H1 (cell line): ENCODE measurements around the gene S100P. TPM values are rescaled to one million over a fixed set of nuclear protein-coding genes. Genes with fewer than 3 reads are reported as not detected.

Experiments used
- CTCF ChIA-PET: fragments of 300-600 bp; sonication (Branson Sonifier 250); formaldehyde crosslinking; loops from one replicate; lab custom pipeline; 2021; ENCODE audit not compliant: partially characterized antibody; lab: Charles Lee
- POLR2A ChIA-PET: fragments of 300-600 bp; sonication (Branson Sonifier 250); formaldehyde crosslinking; loops from one replicate; lab custom pipeline; 2021; ENCODE audit warnings: inconsistent platforms; ENCODE audit not compliant: partially characterized antibody; lab: Charles Lee
- DNase-seq, 2 experiments: peaks; one replicate each; pipeline versions ENCODE4 v3.0.0 to v3.0.0-alpha.2; 2010 to 2022; ENCODE audit warnings: low spot score in 2 of 2, low read depth in 1 of 2, mixed read lengths in 1 of 2
- FAIRE-seq: peaks from 2 replicates; lab custom pipeline; 2011; peaks lifted over from hg19 to GRCh38; lab: Jason Lieb, UNC
- H2AFZ ChIP-seq: 2 replicates; pipeline ENCODE4 v1.8.1; 2012; ENCODE audit warnings: low read length, inconsistent platforms
- H2AK5ac ChIP-seq: 2 replicates; pipeline ENCODE4 v1.6.1; 2013; ENCODE audit warnings: low read depth, low read length
- H2BK120ac ChIP-seq: replicated peaks from 2 replicates; pipeline ENCODE3; 2013; ENCODE audit warnings: low read depth, low read length, inconsistent platforms
- H2BK12ac ChIP-seq: 2 replicates; pipeline ENCODE4 v1.6.1; 2013; ENCODE audit warnings: low read depth, low read length
- H2BK15ac ChIP-seq: 2 replicates; pipeline ENCODE4 v1.6.1; 2013; ENCODE audit warnings: low read length
- H2BK20ac ChIP-seq: 2 replicates; pipeline ENCODE4 v1.6.1; 2013; ENCODE audit warnings: low read length
- H2BK5ac ChIP-seq: 2 replicates; pipeline ENCODE4 v1.6.1; 2013; ENCODE audit warnings: low read depth, low read length
- H3K14ac ChIP-seq: 2 replicates; pipeline ENCODE4 v1.6.1; 2013; ENCODE audit warnings: inconsistent platforms; ENCODE audit not compliant: insufficient read length
- H3K18ac ChIP-seq: 2 replicates; pipeline ENCODE4 v1.6.1; 2013; ENCODE audit warnings: low read length; ENCODE audit errors: extremely low read depth
- H3K23ac ChIP-seq: 2 replicates; pipeline ENCODE4 v1.6.1; 2013; ENCODE audit warnings: inconsistent platforms; ENCODE audit not compliant: insufficient read length
- H3K23me2 ChIP-seq: 2 replicates; pipeline ENCODE4 v1.6.1; 2013; ENCODE audit warnings: low read depth, low read length
- H3K27ac ChIP-seq: 2 replicates; pipeline ENCODE4 v1.6.1; 2011; ENCODE audit warnings: low read depth, low read length, inconsistent platforms
- H3K27me3 ChIP-seq, 4 experiments: replicated peaks in 1 of 4; 1 replicate in 1 of 4; 2 replicates in 3 of 4; pipeline versions ENCODE4 v1.6.1 to v1.8.1; 2011 to 2013; ENCODE audit warnings: low read length in 3 of 4, mild to moderate bottlenecking in 3 of 4, inconsistent platforms in 2 of 4, mixed read lengths in 2 of 4, moderate library complexity in 1 of 4; ENCODE audit not compliant: control insufficient read depth in 3 of 4, insufficient read depth in 3 of 4; ENCODE audit errors: extremely low read depth in 1 of 4
- H3K36me3 ChIP-seq, 4 experiments: 2 replicates each; pipeline versions ENCODE4 v1.6.1 to v1.8.1; 2011 to 2013; ENCODE audit warnings: mild to moderate bottlenecking in 4 of 4, low read length in 3 of 4, moderate library complexity in 2 of 4, control low read depth in 1 of 4, inconsistent platforms in 1 of 4; ENCODE audit not compliant: insufficient read depth in 4 of 4, control insufficient read depth in 2 of 4
- H3K4ac ChIP-seq: replicated peaks from 2 replicates; pipeline ENCODE3; 2013; ENCODE audit warnings: low read length, low read depth, mixed read lengths, inconsistent platforms; ENCODE audit not compliant: insufficient read length
- H3K4me1 ChIP-seq, 4 experiments: replicated peaks in 1 of 4; 1 replicate in 1 of 4; 2 replicates in 3 of 4; pipeline versions ENCODE4 v1.6.1 to v1.8.1; 2011 to 2013; ENCODE audit warnings: low read length in 3 of 4, inconsistent platforms in 2 of 4, mixed read lengths in 1 of 4; ENCODE audit not compliant: insufficient read depth in 4 of 4, control insufficient read depth in 3 of 4
- H3K4me2 ChIP-seq, 2 experiments: 2 replicates each; pipeline versions ENCODE4 v1.6.1 to v1.8.1; 2011 to 2013; ENCODE audit warnings: low read depth in 2 of 2, low read length in 2 of 2, control low read depth in 1 of 2, inconsistent platforms in 1 of 2, mild to moderate bottlenecking in 1 of 2; ENCODE audit not compliant: insufficient read depth in 1 of 2
- H3K4me3 ChIP-seq, 4 experiments: fragments of 200-600, 300-600 bp in 1 of 4; sonication (generic), shearing (Covaris generic), sonication (Bioruptor Twin) in 1 of 4; 2 replicates each; pipeline versions ENCODE4 v1.5.1 to v1.8.1; 2011 to 2016; ENCODE audit warnings: low read length in 4 of 4, low read depth in 3 of 4, control low read depth in 2 of 4, inconsistent platforms in 2 of 4, mild to moderate bottlenecking in 2 of 4, mixed read lengths in 1 of 4, moderate library complexity in 1 of 4; ENCODE audit not compliant: insufficient read depth in 2 of 4; ENCODE audit errors: extremely low read depth in 1 of 4
- H3K56ac ChIP-seq: replicated peaks from 2 replicates; pipeline ENCODE3; 2013; ENCODE audit warnings: low read depth, mild to moderate bottlenecking, mixed read lengths, low read length, inconsistent platforms; ENCODE audit not compliant: insufficient read length
- H3K79me1 ChIP-seq: 2 replicates; pipeline ENCODE4 v1.6.1; 2013; ENCODE audit warnings: low read depth, low read length, control low read depth
- H3K79me2 ChIP-seq, 2 experiments: 2 replicates each; pipeline versions ENCODE4 v1.6.1 to v1.8.1; 2012 to 2013; ENCODE audit warnings: low read length in 2 of 2, mild to moderate bottlenecking in 2 of 2, inconsistent platforms in 1 of 2; ENCODE audit not compliant: insufficient read depth in 2 of 2, control insufficient read depth in 1 of 2
- H3K9ac ChIP-seq, 4 experiments: replicated peaks in 1 of 4; 1 replicate in 1 of 4; 2 replicates in 3 of 4; pipeline versions ENCODE4 v1.6.1 to v1.8.1; 2011 to 2013; ENCODE audit warnings: low read depth in 3 of 4, low read length in 3 of 4, control low read depth in 2 of 4, mild to moderate bottlenecking in 2 of 4, moderate library complexity in 2 of 4, inconsistent platforms in 1 of 4; ENCODE audit errors: extremely low read depth in 1 of 4
- H3K9me3 ChIP-seq, 2 experiments: 2 replicates each; pipeline versions ENCODE4 v1.6.1 to v1.8.1; 2012 to 2013; ENCODE audit warnings: mild to moderate bottlenecking in 2 of 2, moderate library complexity in 2 of 2, control low read depth in 1 of 2, inconsistent platforms in 1 of 2, low read depth in 1 of 2, low read length in 1 of 2, mixed read lengths in 1 of 2; ENCODE audit not compliant: insufficient read depth in 2 of 2
- H4K20me1 ChIP-seq, 2 experiments: replicated peaks in 1 of 2; 2 replicates each; pipeline versions ENCODE3 to v1.8.1; 2011 to 2013; ENCODE audit warnings: inconsistent platforms in 2 of 2, low read length in 2 of 2, mild to moderate bottlenecking in 1 of 2; ENCODE audit not compliant: insufficient read depth in 2 of 2, control insufficient read depth in 1 of 2
- H4K5ac ChIP-seq: 2 replicates; pipeline ENCODE4 v1.6.1; 2013; ENCODE audit warnings: low read length, low read depth, mixed read lengths, inconsistent platforms; ENCODE audit not compliant: insufficient read length
- H4K8ac ChIP-seq: 2 replicates; pipeline ENCODE4 v1.8.0; 2013; ENCODE audit warnings: mild to moderate bottlenecking, moderate library complexity, low read length, inconsistent platforms; ENCODE audit not compliant: insufficient read depth; ENCODE audit errors: extremely low read depth
- H4K91ac ChIP-seq: replicated peaks from 2 replicates; pipeline ENCODE3; 2013; ENCODE audit warnings: low read length, mixed read lengths, inconsistent platforms; ENCODE audit not compliant: insufficient read length
- BACH1 ChIP-seq: IDR thresholded peaks from 2 replicates; pipeline ENCODE4 v1.6.1; 2012; ENCODE audit warnings: low read length, improper control_type of control experiment
- CTCF ChIP-seq, 3 experiments: IDR thresholded peaks; 1 replicate in 2 of 3; 2 replicates in 1 of 3; pipeline versions ENCODE4 v1.5.1 to v1.6.1; 2011; ENCODE audit warnings: low read length in 3 of 3, mild to moderate bottlenecking in 3 of 3, inconsistent platforms in 2 of 3, low read depth in 1 of 3, moderate library complexity in 1 of 3; ENCODE audit not compliant: insufficient read depth in 1 of 3; ENCODE audit errors: control extremely low read depth in 1 of 3
- E2F6 ChIP-seq: IDR thresholded peaks from 2 replicates; pipeline ENCODE4 v1.6.1; 2012; ENCODE audit warnings: inconsistent platforms
- KDM5A ChIP-seq: fragments of 200-600 bp; IDR thresholded peaks from 2 replicates; pipeline ENCODE4 v1.7.1; 2012; ENCODE audit warnings: mild to moderate bottlenecking, low read length, inconsistent platforms, mixed read lengths
- RAD21 ChIP-seq, 2 experiments: IDR thresholded peaks in 1 of 2; conservative IDR thresholded peaks in 1 of 2; 2 replicates each; pipeline ENCODE4 v1.6.1; 2011; ENCODE audit warnings: low read depth in 2 of 2, low read length in 2 of 2, improper control_type of control experiment in 1 of 2, inconsistent platforms in 1 of 2, mild to moderate bottlenecking in 1 of 2, moderate library complexity in 1 of 2
- SIN3A ChIP-seq, 2 experiments: IDR thresholded peaks in 1 of 2; conservative IDR thresholded peaks in 1 of 2; 2 replicates each; pipeline ENCODE4 v1.6.1; 2011 to 2012; ENCODE audit warnings: low read length in 2 of 2, improper control_type of control experiment in 1 of 2, low read depth in 1 of 2, mild to moderate bottlenecking in 1 of 2
- SP2 ChIP-seq: IDR thresholded peaks from 2 replicates; pipeline ENCODE4 v1.6.1; 2012; ENCODE audit warnings: mild to moderate bottlenecking, low read length, inconsistent platforms
- TCF12 ChIP-seq: IDR thresholded peaks from 2 replicates; pipeline ENCODE4 v1.6.1; 2011; ENCODE audit warnings: low read depth, mild to moderate bottlenecking, low read length
- WGBS, 2 experiments: shearing (Covaris generic) in 1 of 2; methylation state at CpG; one replicate each; pipeline versions ENCODE4 v1.1.6 to v1.1.7; 2013 to 2015; ENCODE audit warnings: low lambda C conversion rate in 2 of 2, mixed read lengths in 2 of 2, inconsistent platforms in 1 of 2, low coverage in 1 of 2, missing lambda C conversion rate in 1 of 2; ENCODE audit not compliant: insufficient replicate concordance in 2 of 2, insufficient coverage in 1 of 2, insufficient read length in 1 of 2; ENCODE audit errors: extremely low coverage in 1 of 2, missing lambda C conversion rate in 1 of 2; 5-methylcytosine and 5-hydroxymethylcytosine counted together
- polyA plus RNA-seq, 7 experiments: library from polyadenylated mRNA; depleted of rRNA in 3 of 7; stranded (reverse) in 5 of 7; unstranded in 2 of 7; fragments of >200 nt in 5 of 7; fragments of 200-250 nt in 2 of 7; gene quantifications; 1 replicate in 5 of 7; 2 replicates in 1 of 7; 4 replicates in 1 of 7; pipeline versions ENCODE4 v1.2.1 to v1.2.3, GENCODE V29; 2011 to 2013; ENCODE audit warnings: missing spikeins in 2 of 7, mixed read lengths in 2 of 7
- total RNA-seq: library from RNA; stranded (reverse); fragmentation: NEBNext Ultra II Directional; extraction: Animal tissue kit (Norgen Biotek cat#: 25700); gene quantifications from 2 replicates; pipeline ENCODE4 v1.2.1, GENCODE V29; 2021

Gene S100P
- total and polyA plus RNA-seq, 2 of the 8 experiments (the other 6 are each of a cell fraction or from before 2014, with no cell fraction given) = not detected

- H4K5ac ChIP-seq = no peak overlapping the region
- H3K4me2 ChIP-seq = no peak overlapping the region
- no peak overlapping the region for H2AFZ ChIP-seq
These were observed 26.6 kb downstream of the S100P start for GRCh38 chr4:6720202-6720699.

More at GRCh38 chr4:6720202-6720699, 26.6 kb downstream of the S100P start:
- H3K4ac ChIP-seq = no peak overlapping the region
- no peak overlapping the region for H3K18ac ChIP-seq
- peaks cover 0 to 4% (median 0%) of the 10 kb centered on the region in 4 experiments; a peak in 2 of 7 replicates for H3K4me1 ChIP-seq
- no peak overlapping the region for H2BK15ac ChIP-seq
- no peaks in the 10 kb centered on the region for H3K36me3 ChIP-seq
- peaks cover 3 to 4% of the 10 kb centered on the region in 2 experiments for H4K20me1 ChIP-seq
- no peak overlapping the region for H4K8ac ChIP-seq
- H2BK120ac ChIP-seq = no peak overlapping the region
- peak in 1 of 2 experiments; percentile 98 for DNase-seq
- H4K91ac ChIP-seq = no peak overlapping the region
- POLR2A ChIA-PET = interaction anchor here (1.0 kb wide), 1 partner anchor 153 kb away, joined by 6 read pairs; no protein-coding TSS in a partner anchor
- no peak overlapping the region for H3K27ac ChIP-seq
- H2BK20ac ChIP-seq = no peak overlapping the region
- no peak overlapping the region for H3K4me3 ChIP-seq
- peaks cover 6% of the 10 kb centered on the region for H3K23me2 ChIP-seq
- no peak overlapping the region for H2AK5ac ChIP-seq
- H3K9me3 ChIP-seq = no peaks in the 10 kb centered on the region
- 20% methylated on average over 14 of the region's 14 CpGs; no CpG with 5 or more reads in 1 of the 2 experiments for WGBS, 2 experiments
- no peak overlapping the region for H3K14ac ChIP-seq
- H3K56ac ChIP-seq = no peak overlapping the region
- H3K79me2 ChIP-seq = peaks cover 0 to 20% of the 10 kb centered on the region in 2 experiments; a peak in 2 of 4 replicates
- no peak overlapping the region for H3K9ac ChIP-seq
- no peak overlapping the region for H2BK12ac ChIP-seq
- CTCF ChIA-PET = interaction anchor here (0.6 to 11.1 kb wide), 18 partner anchors 10 to 625 kb away, joined by 3 to 182 read pairs (median 4); no protein-coding TSS in a partner anchor
- no peak overlapping the region for H2BK5ac ChIP-seq
- TF ChIP-seq E2F6 (no peak), SIN3A (conservative IDR thresholded peaks at IDR 0.05 in 1 of 2, IDR thresholded peaks at IDR 0.05 in 1 of 2; ENCODE audit: low read depth in 1 of 2, low read length in 2 of 2) (peak in 1 of 2 experiments; percentile 54; a peak in 1 of 4 replicates), KDM5A (no peak), RAD21 (IDR thresholded peaks at IDR 0.05 in 1 of 2, conservative IDR thresholded peaks at IDR 0.05 in 1 of 2; ENCODE audit: low read depth in 2 of 2, low read length in 2 of 2) (peak; percentile 99), SP2 (no peak), TCF12 (peak; percentile 35; the same call in 1 of the 2 replicates), BACH1 (peak; percentile 84), CTCF (IDR thresholded peaks at IDR 0.05; ENCODE audit: control extremely low read depth in 1 of 3, insufficient read depth in 1 of 3, low read depth in 1 of 3, low read length in 3 of 3) (peak in 2 of 3 experiments; percentile 92 to 94; a peak in 3 of 4 replicates)
- TF ChIP-seq, all 59 proteins: peak for 5
- Histone ChIP-seq H3K79me1 (peaks cover 5% of the 10 kb centered on the region), H3K27me3 (no peaks in the 10 kb centered on the region; a peak in 1 of 7 replicates), H3K23ac (no peak overlapping the region)
- FAIRE-seq = no peak
